Measurements from ENCODE around the gene SLC38A2.

The SLC38A2 gene

DNA sequence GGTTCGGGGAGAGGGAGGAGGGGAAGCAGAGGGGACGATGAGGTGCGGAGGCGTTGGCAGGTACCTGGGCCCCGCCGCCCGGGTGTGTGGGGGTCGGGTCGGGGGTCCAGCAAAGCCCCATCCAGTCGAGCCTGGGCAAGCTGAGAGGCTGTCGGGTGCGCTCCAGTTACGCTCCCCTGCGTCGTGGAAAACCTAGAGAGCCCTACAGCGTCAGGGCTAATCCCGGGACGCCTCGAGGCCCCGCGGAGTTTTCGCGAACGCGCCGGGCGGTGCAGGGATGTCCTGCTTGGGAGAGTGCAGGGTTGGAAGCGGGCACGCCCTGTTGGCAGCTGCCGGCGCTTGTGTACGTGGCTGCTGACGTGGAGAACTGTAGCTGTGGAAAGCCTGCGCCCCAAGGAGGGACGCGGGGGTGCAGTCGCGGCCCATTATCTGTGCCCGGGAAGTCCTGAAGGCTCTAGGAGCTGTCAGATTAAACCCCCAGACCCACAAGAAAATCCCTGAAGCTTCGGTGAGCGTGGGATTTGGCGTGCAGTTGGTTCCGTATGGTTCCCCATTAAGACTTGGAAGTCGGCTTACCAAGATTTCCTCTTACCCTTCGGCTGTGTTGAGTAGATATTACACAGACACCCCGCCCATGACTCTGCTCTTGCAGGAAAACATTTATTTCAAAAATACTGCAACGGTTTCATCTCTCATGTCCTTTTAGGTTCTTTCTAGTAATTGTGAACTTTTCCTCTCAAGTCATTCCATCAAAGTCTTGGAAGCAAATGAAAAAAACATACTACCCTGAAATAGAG is 11.3 kb upstream of the SLC38A2 start:
- Histone ChIP-seq H3K27me3 (ENCODE audit: insufficient read depth, low read length) (no peaks in the 10 kb centered on the region), H3K4me3 (ENCODE audit: low read length) (peak overlapping the region; percentile 93), H3K36me3 (ENCODE audit: insufficient read depth, low read depth, low read length) (peaks cover 13% of the 10 kb centered on the region), H3K27ac (ENCODE audit: low read length) (peak overlapping the region; percentile 93), H3K4me1 (ENCODE audit: insufficient read depth, low read length) (peaks cover 45% of the 10 kb centered on the region), H3K9me3 (ENCODE audit: insufficient read depth, low read depth, low read length) (no peaks in the 10 kb centered on the region), H3K9ac (ENCODE audit: low read depth, low read length) (peak overlapping the region; percentile 94)

DNA sequence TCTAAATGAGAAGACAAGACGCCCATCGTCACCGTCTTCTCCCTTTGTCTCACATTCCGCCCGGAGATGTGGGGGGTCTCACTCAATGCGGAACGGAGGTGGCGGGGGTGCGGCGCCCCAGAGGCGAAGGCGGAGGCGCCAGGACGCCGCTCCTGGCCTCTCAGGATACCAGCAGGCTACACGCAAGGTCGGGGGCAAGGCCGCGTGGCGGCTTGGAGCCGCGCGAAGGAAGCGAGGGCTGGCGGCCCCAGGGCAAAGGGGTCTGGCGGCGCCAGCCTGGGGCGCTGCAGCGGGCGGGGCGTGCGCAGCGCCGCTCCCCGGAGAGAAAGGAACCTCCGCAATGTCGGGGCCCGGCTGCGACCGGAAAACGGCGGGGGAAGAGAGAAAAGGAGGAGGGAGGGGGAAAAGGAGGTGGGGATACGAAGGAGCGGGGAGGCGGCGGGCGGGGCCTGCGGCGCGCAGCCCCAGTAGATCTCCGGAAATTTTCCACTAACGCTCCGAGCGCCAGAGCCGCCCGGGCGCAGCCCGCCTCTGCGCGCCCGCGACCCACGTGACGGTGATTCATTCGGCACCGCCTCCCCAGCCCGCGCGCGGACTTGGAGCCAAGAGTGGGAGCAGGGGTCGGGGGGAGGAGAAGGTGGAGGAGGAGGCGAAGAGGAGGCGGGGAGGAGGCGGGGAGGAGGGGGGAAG is 10.5 kb upstream of the SLC38A2 start:
- Histone ChIP-seq H3K27me3 (ENCODE audit: insufficient read depth, low read length) (no peaks in the 10 kb centered on the region), H3K9me3 (ENCODE audit: insufficient read depth, low read depth, low read length) (no peaks in the 10 kb centered on the region), H3K4me3 (ENCODE audit: low read length) (peak overlapping the region; percentile 93; the same call in 1 of the 2 replicates), H3K36me3 (ENCODE audit: insufficient read depth, low read depth, low read length) (peaks cover 5% of the 10 kb centered on the region), H3K27ac (ENCODE audit: low read length) (peak overlapping the region; percentile 93), H3K4me1 (ENCODE audit: insufficient read depth, low read length) (peaks cover 45% of the 10 kb centered on the region), H3K9ac (ENCODE audit: low read depth, low read length) (peak overlapping the region; percentile 94)

DNA sequence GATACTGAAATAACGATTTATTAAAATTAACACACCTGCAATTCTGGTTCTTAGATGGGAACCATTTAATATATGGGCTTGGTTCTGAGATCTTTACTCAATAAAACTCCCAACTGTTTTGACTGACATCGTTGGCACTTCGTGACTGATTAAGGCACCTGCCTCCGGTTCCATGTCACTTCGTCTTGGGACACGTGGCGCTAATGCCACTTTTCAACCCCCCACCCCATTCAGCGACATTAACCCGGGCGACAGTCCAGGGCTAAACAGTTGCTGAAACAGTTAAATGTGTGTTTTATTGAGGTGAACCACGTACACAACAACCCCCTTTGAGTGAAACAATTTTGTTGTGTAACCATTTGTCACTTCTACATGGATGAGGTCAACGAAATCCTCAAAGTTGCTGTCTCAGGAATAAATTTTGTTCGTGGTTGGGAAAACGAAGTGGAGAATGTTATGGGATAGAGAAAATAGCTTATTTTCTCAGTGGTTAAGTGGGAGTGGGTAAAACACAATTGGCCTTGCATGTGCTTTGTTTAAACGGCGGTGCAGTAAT is 9.9 kb upstream of the SLC38A2 start:
- Histone ChIP-seq H3K36me3 (ENCODE audit: insufficient read depth, low read depth, low read length) (no peaks in the 10 kb centered on the region), H3K27ac (ENCODE audit: low read length) (peak overlapping the region; percentile 52), H3K9me3 (ENCODE audit: insufficient read depth, low read depth, low read length) (no peaks in the 10 kb centered on the region), H3K4me1 (ENCODE audit: insufficient read depth, low read length) (peaks cover 42% of the 10 kb centered on the region; the same call in 1 of the 2 replicates), H3K9ac (ENCODE audit: low read depth, low read length) (peak overlapping the region; percentile 94; the same call in 1 of the 2 replicates), H3K27me3 (ENCODE audit: insufficient read depth, low read length) (no peaks in the 10 kb centered on the region), H3K4me3 (ENCODE audit: low read length) (peak overlapping the region; percentile 93; the same call in 1 of the 2 replicates)

DNA sequence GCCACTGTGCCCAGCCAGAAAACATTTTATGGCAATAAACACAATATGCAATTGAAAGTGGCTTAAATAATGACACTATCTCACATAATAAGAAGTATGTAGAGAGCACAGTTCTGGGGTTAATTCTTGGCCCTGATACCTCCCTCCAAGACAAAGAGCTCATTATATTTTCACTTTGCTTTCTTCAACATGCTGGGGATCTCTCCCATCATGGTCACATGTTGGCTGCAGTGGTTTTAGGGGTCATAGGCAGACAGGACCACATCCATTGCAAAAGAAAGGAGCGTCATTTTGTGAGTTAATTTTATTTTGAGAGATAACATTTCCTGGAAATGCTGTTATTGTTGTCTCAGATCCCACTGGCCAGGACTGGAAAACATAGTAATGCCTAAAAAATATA is 8.3 kb upstream of the SLC38A2 start:
- H3K9ac ChIP-seq (ENCODE audit: low read depth, low read length): no peak overlapping the region
- H3K27ac ChIP-seq (ENCODE audit: low read length): no peak overlapping the region
- no peaks in the 10 kb centered on the region for H3K36me3 ChIP-seq (ENCODE audit: insufficient read depth, low read depth, low read length)
- H3K4me1 ChIP-seq (ENCODE audit: insufficient read depth, low read length): peaks cover 28% of the 10 kb centered on the region; the same call in 1 of the 2 replicates
- H3K9me3 ChIP-seq (ENCODE audit: insufficient read depth, low read depth, low read length): no peaks in the 10 kb centered on the region
- no peak overlapping the region for H3K4me3 ChIP-seq (ENCODE audit: low read length)
- no peaks in the 10 kb centered on the region for H3K27me3 ChIP-seq (ENCODE audit: insufficient read depth, low read length)

DNA sequence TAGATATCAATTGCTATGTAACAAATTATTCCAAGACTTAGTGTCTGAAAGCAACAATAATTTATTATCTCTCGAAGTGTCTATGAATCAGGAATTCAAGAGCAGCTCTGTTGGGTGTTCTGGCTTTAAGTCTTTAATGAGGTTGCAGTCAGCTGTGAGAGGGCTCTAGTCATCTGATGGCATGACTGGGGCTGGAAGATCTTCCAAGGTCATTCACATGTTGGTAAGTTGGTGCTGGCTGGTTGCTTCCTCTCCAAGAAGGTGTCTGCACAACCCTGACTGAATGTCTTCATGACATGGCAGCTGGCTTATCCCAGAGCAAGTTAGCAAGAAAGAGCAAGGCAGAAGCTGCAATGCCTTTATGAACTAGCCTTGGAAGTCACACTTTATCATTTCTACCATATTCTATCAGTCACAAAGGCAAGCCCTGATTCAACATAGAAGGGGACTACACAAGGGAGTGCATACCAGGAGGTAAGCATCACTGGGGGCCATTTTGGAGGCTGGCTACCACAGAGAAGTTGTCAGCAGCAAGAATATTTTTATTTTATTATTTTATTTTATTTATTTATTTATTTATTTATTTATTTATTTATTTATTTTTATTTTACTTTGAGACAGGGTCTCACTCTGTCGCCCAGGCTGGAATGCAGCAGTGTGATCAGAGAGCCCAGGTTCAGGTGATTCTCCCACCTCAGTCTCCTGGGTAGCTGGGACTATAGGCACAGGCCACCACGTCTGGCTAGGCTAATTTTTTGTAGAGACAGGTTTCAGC is 7.6 kb upstream of the SLC38A2 start:
- Histone ChIP-seq H3K27me3 (ENCODE audit: insufficient read depth, low read length) (no peaks in the 10 kb centered on the region), H3K27ac (ENCODE audit: low read length) (no peak overlapping the region), H3K36me3 (ENCODE audit: insufficient read depth, low read depth, low read length) (no peaks in the 10 kb centered on the region), H3K9ac (ENCODE audit: low read depth, low read length) (no peak overlapping the region), H3K4me3 (ENCODE audit: low read length) (no peak overlapping the region), H3K9me3 (ENCODE audit: insufficient read depth, low read depth, low read length) (no peaks in the 10 kb centered on the region), H3K4me1 (ENCODE audit: insufficient read depth, low read length) (peaks cover 22% of the 10 kb centered on the region; the same call in 1 of the 2 replicates)

DNA sequence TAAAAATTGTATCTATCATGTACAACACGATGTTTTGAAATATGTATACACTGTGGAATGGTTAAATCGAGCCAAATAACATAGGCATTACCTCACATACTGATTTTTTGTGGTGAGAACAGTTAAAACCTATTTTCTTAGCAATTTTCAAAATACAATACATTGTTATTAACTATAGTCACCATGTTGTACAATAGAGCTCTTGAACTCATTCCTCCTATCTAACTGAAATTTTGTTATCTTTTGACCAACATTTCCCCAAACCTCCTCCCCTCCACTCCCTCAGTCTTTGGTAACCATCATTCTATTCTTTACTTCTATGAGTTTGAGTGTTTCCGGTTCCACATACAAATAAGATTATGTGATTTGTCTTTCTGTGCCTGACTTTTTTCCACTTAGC is 6.8 kb upstream of the SLC38A2 start:
- H3K9me3 ChIP-seq (ENCODE audit: insufficient read depth, low read depth, low read length): no peaks in the 10 kb centered on the region
- H3K4me1 ChIP-seq (ENCODE audit: insufficient read depth, low read length): peaks cover 13% of the 10 kb centered on the region; the same call in 1 of the 2 replicates
- peaks cover 6% of the 10 kb centered on the region for H3K27me3 ChIP-seq (ENCODE audit: insufficient read depth, low read length)
- H3K27ac ChIP-seq (ENCODE audit: low read length): no peak overlapping the region
- H3K4me3 ChIP-seq (ENCODE audit: low read length): no peak overlapping the region
- H3K36me3 ChIP-seq (ENCODE audit: insufficient read depth, low read depth, low read length): no peaks in the 10 kb centered on the region
- no peak overlapping the region for H3K9ac ChIP-seq (ENCODE audit: low read depth, low read length)

DNA sequence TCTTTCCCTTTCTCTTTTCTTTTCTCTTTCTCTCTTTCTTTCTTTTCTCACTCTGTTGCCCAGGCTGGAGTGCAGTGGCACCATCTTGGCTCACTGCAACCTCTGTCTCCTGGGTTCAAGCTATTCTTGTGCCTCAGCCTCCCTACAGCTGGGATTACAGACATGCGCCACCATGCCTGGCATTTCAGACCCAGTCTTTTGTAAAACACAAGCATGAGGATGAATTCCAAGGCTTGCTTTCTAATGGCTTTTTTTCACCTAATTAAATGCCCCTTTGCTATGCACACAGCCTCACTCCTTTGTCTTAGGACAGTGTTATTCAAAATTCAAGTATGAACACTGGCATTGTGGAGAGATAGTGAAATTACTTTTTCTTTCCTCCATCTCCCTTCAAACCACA is 6.0 kb upstream of the SLC38A2 start:
- H3K4me3 ChIP-seq (ENCODE audit: low read length): no peak overlapping the region
- H3K9me3 ChIP-seq (ENCODE audit: insufficient read depth, low read depth, low read length): no peaks in the 10 kb centered on the region
- peaks cover 20% of the 10 kb centered on the region; the same call in 1 of the 2 replicates for H3K4me1 ChIP-seq (ENCODE audit: insufficient read depth, low read length)
- peaks cover 13% of the 10 kb centered on the region for H3K27me3 ChIP-seq (ENCODE audit: insufficient read depth, low read length)
- no peak overlapping the region for H3K9ac ChIP-seq (ENCODE audit: low read depth, low read length)
- no peak overlapping the region for H3K27ac ChIP-seq (ENCODE audit: low read length)
- no peaks in the 10 kb centered on the region for H3K36me3 ChIP-seq (ENCODE audit: insufficient read depth, low read depth, low read length)

DNA sequence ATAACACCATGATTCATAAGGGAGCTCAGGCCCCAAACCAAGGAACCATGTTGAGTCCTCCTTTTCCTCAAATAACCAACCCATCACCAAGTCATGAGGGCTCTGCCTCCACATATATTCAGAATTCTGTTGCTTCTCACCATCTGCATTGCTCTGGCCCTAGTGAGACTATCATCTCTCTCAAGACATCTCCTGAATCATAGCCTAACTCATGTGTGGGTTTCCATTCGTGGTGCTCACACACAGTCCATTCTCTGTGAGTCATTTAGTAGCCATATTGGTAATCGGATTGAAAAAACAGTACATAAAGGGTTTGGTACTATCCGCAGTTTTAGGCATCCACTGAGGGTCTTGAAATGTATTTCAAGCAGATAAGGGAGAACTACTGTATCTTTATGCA is 5.1 kb upstream of the SLC38A2 start:
- H3K4me1 ChIP-seq (ENCODE audit: insufficient read depth, low read length): peaks cover 19% of the 10 kb centered on the region; the same call in 1 of the 2 replicates
- no peak overlapping the region for H3K9ac ChIP-seq (ENCODE audit: low read depth, low read length)
- no peaks in the 10 kb centered on the region for H3K9me3 ChIP-seq (ENCODE audit: insufficient read depth, low read depth, low read length)
- no peaks in the 10 kb centered on the region for H3K36me3 ChIP-seq (ENCODE audit: insufficient read depth, low read depth, low read length)
- H3K27ac ChIP-seq (ENCODE audit: low read length): no peak overlapping the region
- H3K27me3 ChIP-seq (ENCODE audit: insufficient read depth, low read length): peaks cover 13% of the 10 kb centered on the region
- no peak overlapping the region for H3K4me3 ChIP-seq (ENCODE audit: low read length)

DNA sequence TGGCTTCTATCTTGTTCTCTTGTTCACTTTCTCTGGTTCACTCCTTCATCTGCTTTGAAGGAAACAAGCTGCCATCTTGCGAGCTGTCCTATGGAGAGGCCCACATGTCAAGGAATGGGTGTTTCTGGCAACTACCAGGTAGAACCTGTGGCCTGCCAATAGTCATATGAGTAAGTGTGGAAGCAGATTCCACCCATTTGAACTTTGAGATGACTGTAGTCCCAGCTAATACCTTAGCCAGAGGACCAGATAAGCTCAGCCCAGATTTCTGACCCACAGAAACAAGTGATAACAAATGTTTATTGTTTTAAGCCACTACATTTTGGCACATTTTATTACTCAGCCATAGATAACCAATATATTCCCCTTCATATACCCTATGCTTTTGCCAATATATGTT is 4.0 kb upstream of the SLC38A2 start:
- Histone ChIP-seq H3K4me3 (ENCODE audit: low read length) (no peak overlapping the region), H3K36me3 (ENCODE audit: insufficient read depth, low read depth, low read length) (peaks cover 4% of the 10 kb centered on the region; the same call in 1 of the 2 replicates), H3K9me3 (ENCODE audit: insufficient read depth, low read depth, low read length) (no peaks in the 10 kb centered on the region), H3K27ac (ENCODE audit: low read length) (no peak overlapping the region), H3K27me3 (ENCODE audit: insufficient read depth, low read length) (peaks cover 13% of the 10 kb centered on the region), H3K9ac (ENCODE audit: low read depth, low read length) (no peak overlapping the region), H3K4me1 (ENCODE audit: insufficient read depth, low read length) (peaks cover 15% of the 10 kb centered on the region; the same call in 1 of the 2 replicates)

DNA sequence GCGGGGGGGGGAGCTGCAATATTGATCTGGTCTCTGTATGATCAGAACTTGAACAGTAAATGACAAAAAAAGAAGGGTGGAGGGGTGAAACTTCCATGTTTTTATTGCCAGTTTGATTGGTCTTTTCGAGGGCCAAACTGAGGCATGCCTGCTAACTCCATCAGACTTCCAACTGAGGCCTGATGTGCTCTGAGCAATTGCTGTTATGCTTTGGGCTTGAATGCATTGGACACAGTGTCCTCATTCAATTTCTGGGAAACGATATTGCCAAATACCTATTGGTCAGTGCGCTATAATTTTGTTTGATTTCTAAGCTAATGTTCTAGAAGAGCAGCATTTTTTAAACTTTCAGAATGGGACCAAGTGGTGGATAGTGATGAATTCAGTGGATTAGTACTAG is 2.1 kb upstream of the SLC38A2 start:
- no peak overlapping the region for H3K9ac ChIP-seq (ENCODE audit: low read depth, low read length)
- H3K36me3 ChIP-seq (ENCODE audit: insufficient read depth, low read depth, low read length): peaks cover 20% of the 10 kb centered on the region
- H3K27ac ChIP-seq (ENCODE audit: low read length): no peak overlapping the region
- H3K4me3 ChIP-seq (ENCODE audit: low read length): no peak overlapping the region
- H3K4me1 ChIP-seq (ENCODE audit: insufficient read depth, low read length): peaks cover 21% of the 10 kb centered on the region; the same call in 1 of the 2 replicates
- peaks cover 13% of the 10 kb centered on the region for H3K27me3 ChIP-seq (ENCODE audit: insufficient read depth, low read length)
- H3K9me3 ChIP-seq (ENCODE audit: insufficient read depth, low read depth, low read length): no peaks in the 10 kb centered on the region

DNA sequence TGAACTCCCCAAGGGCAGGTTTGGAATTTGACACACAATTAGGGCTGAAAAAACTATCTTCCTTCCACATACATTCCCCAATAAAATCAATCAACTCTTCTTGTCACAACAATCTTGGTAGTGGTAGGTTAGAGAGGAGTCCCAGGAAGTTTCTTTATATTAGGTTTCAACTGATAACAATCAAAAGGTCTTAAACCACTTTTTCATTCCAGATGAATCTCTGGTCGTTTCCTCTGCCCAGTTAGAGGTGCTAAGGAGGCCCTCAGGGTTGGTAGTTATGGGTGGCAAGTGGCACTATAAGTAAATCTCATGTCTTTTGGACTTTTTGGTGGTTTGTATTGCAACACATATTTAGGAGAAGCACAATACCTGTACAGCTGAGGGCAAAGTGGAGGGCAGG is 1.7 kb upstream of the SLC38A2 start:
- Histone ChIP-seq H3K27me3 (ENCODE audit: insufficient read depth, low read length) (peaks cover 13% of the 10 kb centered on the region), H3K27ac (ENCODE audit: low read length) (no peak overlapping the region), H3K4me3 (ENCODE audit: low read length) (peak overlapping the region; percentile 84), H3K36me3 (ENCODE audit: insufficient read depth, low read depth, low read length) (peaks cover 24% of the 10 kb centered on the region), H3K9me3 (ENCODE audit: insufficient read depth, low read depth, low read length) (no peaks in the 10 kb centered on the region), H3K4me1 (ENCODE audit: insufficient read depth, low read length) (peaks cover 21% of the 10 kb centered on the region; the same call in 1 of the 2 replicates), H3K9ac (ENCODE audit: low read depth, low read length) (peak overlapping the region; percentile 86; the same call in 1 of the 2 replicates)
